Measurements from ENCODE around the gene ATF7IP.

The ATF7IP gene

DNA sequence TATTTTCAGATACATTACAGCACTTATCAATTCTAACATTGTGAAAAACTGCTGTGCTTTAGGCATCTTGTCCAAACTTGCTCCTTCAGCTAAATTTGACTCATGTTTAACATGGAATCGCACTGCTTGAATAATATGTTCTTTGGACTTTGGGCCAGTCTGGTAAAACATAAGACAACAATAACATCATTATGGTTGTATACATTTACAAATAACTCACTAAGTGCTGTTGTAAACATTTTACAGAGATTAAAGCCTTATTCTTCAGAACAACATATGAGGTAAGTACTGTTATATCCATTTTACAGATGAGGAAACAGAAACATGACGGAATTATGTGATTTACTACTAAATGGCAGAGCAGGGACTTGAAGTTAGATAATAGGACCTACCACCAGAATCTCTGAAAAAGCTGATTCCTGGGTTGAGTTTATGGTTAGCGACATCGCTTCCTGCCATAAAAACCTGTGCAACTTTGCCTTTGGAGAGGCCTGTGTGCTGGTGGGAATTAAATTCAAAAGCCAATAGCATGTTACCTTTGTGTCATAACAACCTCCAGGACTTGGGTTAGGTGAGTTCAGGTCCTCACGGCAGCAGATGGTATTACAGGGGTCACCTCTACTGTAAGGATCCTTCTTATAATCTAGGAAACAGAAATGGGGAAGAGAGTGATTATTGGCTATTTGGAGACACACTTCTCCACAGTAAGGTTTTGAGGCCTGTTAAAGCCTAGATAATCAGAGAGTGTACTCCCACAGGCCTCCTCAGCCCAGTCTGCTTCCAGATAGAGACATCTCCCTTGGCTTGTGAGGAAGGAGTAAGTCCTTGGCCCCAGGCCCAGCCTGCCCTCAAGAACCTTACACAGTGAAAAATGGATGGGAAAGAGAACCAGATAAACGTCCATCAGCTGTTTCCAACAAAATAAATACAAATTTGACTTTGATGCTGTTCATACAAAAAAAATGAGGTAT, 140.4 kb downstream of the ATF7IP start (continued):
- TF ChIP-seq ZBTB11 (tag by site-specific recombination; conservative IDR thresholded peaks at IDR 0.05; ENCODE audit: low read depth) (no peak), ZNF302 (tag by site-specific recombination; IDR thresholded peaks at IDR 0.05; ENCODE audit: low read depth) (no peak), ZNF596 (tag by site-specific recombination; IDR thresholded peaks at IDR 0.05) (no peak), ZNF629 (tag by site-specific recombination; IDR thresholded peaks at IDR 0.05) (no peak), ZNF354C (tag by site-specific recombination; IDR thresholded peaks at IDR 0.05; ENCODE audit: borderline replicate concordance, low read depth) (no peak), ZNF274 (IDR thresholded peaks at IDR 0.05; ENCODE audit: low read length) (no peak), ZNF274 (tag by site-specific recombination; IDR thresholded peaks at IDR 0.05; ENCODE audit: borderline replicate concordance) (no peak), ZNF529 (tag by site-specific recombination; IDR thresholded peaks at IDR 0.05; ENCODE audit: insufficient replicate concordance) (no peak), ZNF660 (tag by site-specific recombination; IDR thresholded peaks at IDR 0.05) (no peak), CTCF (tag by site-specific recombination; IDR thresholded peaks at IDR 0.05) (no peak), ZBTB21 (tag by site-specific recombination; IDR thresholded peaks at IDR 0.05) (no peak), PATZ1 (tag by site-specific recombination; IDR thresholded peaks at IDR 0.05) (no peak), ZSCAN16 (tag by site-specific recombination; IDR thresholded peaks at IDR 0.05) (no peak)
- TF ChIP-seq, protein P1, sequence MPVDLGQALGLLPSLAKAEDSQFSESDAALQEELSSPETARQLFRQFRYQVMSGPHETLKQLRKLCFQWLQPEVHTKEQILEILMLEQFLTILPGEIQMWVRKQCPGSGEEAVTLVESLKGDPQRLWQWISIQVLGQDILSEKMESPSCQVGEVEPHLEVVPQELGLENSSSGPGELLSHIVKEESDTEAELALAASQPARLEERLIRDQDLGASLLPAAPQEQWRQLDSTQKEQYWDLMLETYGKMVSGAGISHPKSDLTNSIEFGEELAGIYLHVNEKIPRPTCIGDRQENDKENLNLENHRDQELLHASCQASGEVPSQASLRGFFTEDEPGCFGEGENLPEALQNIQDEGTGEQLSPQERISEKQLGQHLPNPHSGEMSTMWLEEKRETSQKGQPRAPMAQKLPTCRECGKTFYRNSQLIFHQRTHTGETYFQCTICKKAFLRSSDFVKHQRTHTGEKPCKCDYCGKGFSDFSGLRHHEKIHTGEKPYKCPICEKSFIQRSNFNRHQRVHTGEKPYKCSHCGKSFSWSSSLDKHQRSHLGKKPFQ (tag by site-specific recombination; IDR thresholded peaks at IDR 0.05) = no peak

GRCh38 chr12:14510574-14510973, 145.1 kb downstream of the ATF7IP start:
- CTCF ChIA-PET = no interaction called here
- H3K27ac ChIP-seq (ENCODE audit: extremely low read depth, low read depth, low read length) = no peak overlapping the region
- H3K4me1 ChIP-seq (ENCODE audit: control insufficient read depth, insufficient read depth, low read length) = no peaks in the 10 kb centered on the region
- H3K9me3 ChIP-seq (ENCODE audit: control insufficient read depth, insufficient read depth, low read depth, low read length) = no peaks in the 10 kb centered on the region
- peaks cover 0 to 6% of the 10 kb centered on the region in 2 experiments; a peak in 1 of 3 replicates for H3K36me3 ChIP-seq (ENCODE audit: control insufficient read depth in 2 of 2, insufficient read depth in 1 of 2, low read length in 2 of 2)
- H3K4me3 ChIP-seq (ENCODE audit: low read depth, low read length) = no peak overlapping the region
- POLR2A ChIA-PET = no interaction called here
- TF ChIP-seq ZNF133 (tag by site-specific recombination; IDR thresholded peaks at IDR 0.05) (no peak), ZNF626 (tag by site-specific recombination; IDR thresholded peaks at IDR 0.05) (no peak), ZNF561 (tag by site-specific recombination; IDR thresholded peaks at IDR 0.05; ENCODE audit: borderline replicate concordance) (no peak), ZNF302 (tag by site-specific recombination; IDR thresholded peaks at IDR 0.05; ENCODE audit: low read depth) (no peak), ZNF510 (tag by site-specific recombination; IDR thresholded peaks at IDR 0.05; ENCODE audit: insufficient replicate concordance) (no peak), MEIS1 (CRISPR knock-in tag; IDR thresholded peaks at IDR 0.05; ENCODE audit: borderline replicate concordance) (no peak)
- TF ChIP-seq, protein P2, sequence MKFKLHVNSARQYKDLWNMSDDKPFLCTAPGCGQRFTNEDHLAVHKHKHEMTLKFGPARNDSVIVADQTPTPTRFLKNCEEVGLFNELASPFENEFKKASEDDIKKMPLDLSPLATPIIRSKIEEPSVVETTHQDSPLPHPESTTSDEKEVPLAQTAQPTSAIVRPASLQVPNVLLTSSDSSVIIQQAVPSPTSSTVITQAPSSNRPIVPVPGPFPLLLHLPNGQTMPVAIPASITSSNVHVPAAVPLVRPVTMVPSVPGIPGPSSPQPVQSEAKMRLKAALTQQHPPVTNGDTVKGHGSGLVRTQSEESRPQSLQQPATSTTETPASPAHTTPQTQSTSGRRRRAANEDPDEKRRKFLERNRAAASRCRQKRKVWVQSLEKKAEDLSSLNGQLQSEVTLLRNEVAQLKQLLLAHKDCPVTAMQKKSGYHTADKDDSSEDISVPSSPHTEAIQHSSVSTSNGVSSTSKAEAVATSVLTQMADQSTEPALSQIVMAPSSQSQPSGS (tag by site-specific recombination; IDR thresholded peaks at IDR 0.05; ENCODE audit: low read depth) = no peak
- TF ChIP-seq, protein P3, sequence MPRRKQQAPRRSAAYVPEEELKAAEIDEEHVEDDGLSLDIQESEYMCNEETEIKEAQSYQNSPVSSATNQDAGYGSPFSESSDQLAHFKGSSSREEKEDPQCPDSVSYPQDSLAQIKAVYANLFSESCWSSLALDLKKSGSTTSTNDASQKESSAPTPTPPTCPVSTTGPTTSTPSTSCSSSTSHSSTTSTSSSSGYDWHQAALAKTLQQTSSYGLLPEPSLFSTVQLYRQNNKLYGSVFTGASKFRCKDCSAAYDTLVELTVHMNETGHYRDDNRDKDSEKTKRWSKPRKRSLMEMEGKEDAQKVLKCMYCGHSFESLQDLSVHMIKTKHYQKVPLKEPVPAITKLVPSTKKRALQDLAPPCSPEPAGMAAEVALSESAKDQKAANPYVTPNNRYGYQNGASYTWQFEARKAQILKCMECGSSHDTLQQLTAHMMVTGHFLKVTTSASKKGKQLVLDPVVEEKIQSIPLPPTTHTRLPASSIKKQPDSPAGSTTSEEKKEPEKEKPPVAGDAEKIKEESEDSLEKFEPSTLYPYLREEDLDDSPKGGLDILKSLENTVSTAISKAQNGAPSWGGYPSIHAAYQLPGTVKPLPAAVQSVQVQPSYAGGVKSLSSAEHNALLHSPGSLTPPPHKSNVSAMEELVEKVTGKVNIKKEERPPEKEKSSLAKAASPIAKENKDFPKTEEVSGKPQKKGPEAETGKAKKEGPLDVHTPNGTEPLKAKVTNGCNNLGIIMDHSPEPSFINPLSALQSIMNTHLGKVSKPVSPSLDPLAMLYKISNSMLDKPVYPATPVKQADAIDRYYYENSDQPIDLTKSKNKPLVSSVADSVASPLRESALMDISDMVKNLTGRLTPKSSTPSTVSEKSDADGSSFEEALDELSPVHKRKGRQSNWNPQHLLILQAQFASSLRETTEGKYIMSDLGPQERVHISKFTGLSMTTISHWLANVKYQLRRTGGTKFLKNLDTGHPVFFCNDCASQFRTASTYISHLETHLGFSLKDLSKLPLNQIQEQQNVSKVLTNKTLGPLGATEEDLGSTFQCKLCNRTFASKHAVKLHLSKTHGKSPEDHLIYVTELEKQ (tag by site-specific recombination; IDR thresholded peaks at IDR 0.05; ENCODE audit: borderline replicate concordance) = no peak
